K562 (cell line): ENCODE results near the gene TMEM164. TPM values are rescaled to one million over a fixed set of nuclear protein-coding genes. Genes with fewer than 3 reads are reported as not detected.

ENCODE experiments used
- ARID1B ChIP-seq: fragments of 450-650 bp; IDR thresholded peaks from 2 replicates; pipeline ENCODE4 v1.6.1; 2016; ENCODE audit warnings: antibody characterized with exemption, mild to moderate bottlenecking, inconsistent platforms
- BMI1 ChIP-seq: fragments of 150-350 bp; IDR thresholded peaks from 2 replicates; pipeline ENCODE4 v1.6.1; 2014; ENCODE audit warnings: low read length
- CHD4 ChIP-seq: fragments of 200-600 bp; sonication (generic); IDR thresholded peaks from 3 replicates; pipeline ENCODE4 v1.6.1; 2012; ENCODE audit warnings: low read depth, mild to moderate bottlenecking, mixed read lengths, low read length, inconsistent platforms; ENCODE audit not compliant: insufficient read depth, insufficient replicate concordance, poor library complexity, severe bottlenecking
- EWSR1 ChIP-seq: fragments of 450-650 bp; IDR thresholded peaks from 2 replicates; pipeline ENCODE4 v1.6.1; 2018; ENCODE audit warnings: borderline replicate concordance, mild to moderate bottlenecking, low read depth, moderate library complexity; ENCODE audit not compliant: partially characterized antibody
- JUND ChIP-seq, 2 experiments: IDR thresholded peaks; 2 replicates in 1 of 2; 3 replicates in 1 of 2; pipeline ENCODE4 v1.6.1; 2011; ENCODE audit warnings: borderline replicate concordance in 2 of 2, low read depth in 2 of 2, low read length in 2 of 2, improper control_type of control experiment in 1 of 2, missing biosample characterization in 1 of 2, missing genetic modification characterization in 1 of 2, missing genetic modification reagents in 1 of 2
- MAFF ChIP-seq: IDR thresholded peaks from 2 replicates; pipeline ENCODE4 v1.6.1; 2012; ENCODE audit warnings: low read length, improper control_type of control experiment
- MAFK ChIP-seq: IDR thresholded peaks from 2 replicates; pipeline ENCODE4 v1.6.1; 2011; ENCODE audit warnings: low read length, improper control_type of control experiment
- MAZ ChIP-seq, 2 experiments: fragments of 450-650 bp in 1 of 2; sonication (generic) in 1 of 2; formaldehyde crosslinking; IDR thresholded peaks in 1 of 2; conservative IDR thresholded peaks in 1 of 2; 2 replicates each; pipeline versions ENCODE4 v1.4.0 to v1.5.0; 2020; ENCODE audit warnings: mild to moderate bottlenecking in 1 of 2, missing genetic modification reagents in 1 of 2
- NFE2 ChIP-seq: IDR thresholded peaks from 2 replicates; pipeline ENCODE4 v1.6.1; 2014; ENCODE audit warnings: antibody characterized with exemption, low read depth
- RCOR1 ChIP-seq, 2 experiments: IDR thresholded peaks; 2 replicates each; pipeline ENCODE4 v1.6.1; 2012; ENCODE audit warnings: low read depth in 2 of 2, low read length in 2 of 2, borderline replicate concordance in 1 of 2, improper control_type of control experiment in 1 of 2
- STAT5A ChIP-seq: IDR thresholded peaks from 2 replicates; pipeline ENCODE4 v1.6.1; 2012; ENCODE audit warnings: low read length, inconsistent platforms, borderline replicate concordance
- STAT5B ChIP-seq: fragments of 250-450 bp; sonication (Bioruptor Pico); IDR thresholded peaks from 2 replicates; pipeline ENCODE4 v1.8.0; 2021; ENCODE audit warnings: mild to moderate bottlenecking, inconsistent platforms
- TSC22D4 ChIP-seq: fragments of 450-650 bp; IDR thresholded peaks from 2 replicates; pipeline ENCODE4 v1.6.1; 2016; ENCODE audit warnings: missing genetic modification characterization, missing biosample characterization, control low read depth
- U2AF1 ChIP-seq: fragments of 200-400 bp; formaldehyde crosslinking; optimal IDR thresholded peaks from 2 replicates; pipeline ENCODE3; 2017; ENCODE audit warnings: mild to moderate bottlenecking, low read depth, low read length, moderate library complexity
- ZNF134 ChIP-seq: fragments of 250-450 bp; sonication (Bioruptor Pico); conservative IDR thresholded peaks from 2 replicates; pipeline ENCODE4 v1.4.0; 2020
- ZNF57 ChIP-seq: fragments of 450-650 bp; formaldehyde crosslinking; IDR thresholded peaks from 2 replicates; pipeline ENCODE4 v1.4.0; 2020; ENCODE audit warnings: mild to moderate bottlenecking, moderate library complexity
- polyA plus RNA-seq, 8 experiments: library from polyadenylated mRNA; depleted of rRNA in 4 of 8; stranded (reverse) in 5 of 8; unstranded in 3 of 8; fragments of >200 nt; fragmentation: Nextera tagmentation in 2 of 8; fragmentation: Illumina TruSeq in 1 of 8; extraction: Ambion mirVana in 2 of 8; extraction: Trizol in 1 of 8; gene quantifications; 2 replicates each; pipeline versions ENCODE4 v1.2.1 to v1.2.3, GENCODE V29; 2011 to 2014; ENCODE audit warnings: inconsistent platforms in 1 of 8, missing spikeins in 1 of 8
- total RNA-seq, 7 experiments: library from RNA; depleted of rRNA in 6 of 7; stranded (reverse); fragments of >200 nt in 6 of 7; fragmentation: Illumina TruSeq in 2 of 7; extraction: Trizol in 2 of 7; gene quantifications; 2 replicates each; pipeline versions ENCODE4 v1.2.1 to v1.2.3, GENCODE V29; 2011 to 2021; ENCODE audit warnings: low replicate concordance in 1 of 7
- TF ChIP-seq, protein P1 (sequence below): fragments of 450-650 bp; IDR thresholded peaks from 2 replicates; pipeline ENCODE4 v1.7.1; 2018; ENCODE audit warnings: mild to moderate bottlenecking, low read depth; ENCODE audit not compliant: partially characterized antibody
- TF ChIP-seq, protein P2 (sequence below): sonication (generic); formaldehyde crosslinking; IDR thresholded peaks from 2 replicates; pipeline ENCODE4 v1.8.0; 2022; ENCODE audit warnings: missing genetic modification reagents, mild to moderate bottlenecking, borderline replicate concordance
- TF ChIP-seq, protein P3 (sequence below): fragments of 250-450 bp; sonication (Bioruptor Pico); IDR thresholded peaks from 2 replicates; pipeline ENCODE4 v1.5.1; 2021; ENCODE audit warnings: mild to moderate bottlenecking
- TF ChIP-seq, protein P4 (sequence below): sonication (generic); formaldehyde crosslinking; IDR thresholded peaks from 2 replicates; pipeline ENCODE4 v1.8.0; 2023; ENCODE audit warnings: mild to moderate bottlenecking, missing genetic modification reagents
- TF ChIP-seq, protein P5 (sequence below): fragments of 250-450 bp; sonication (Bioruptor Pico); IDR thresholded peaks from 2 replicates; pipeline ENCODE4 v1.8.0; 2021; ENCODE audit warnings: moderate library complexity, mild to moderate bottlenecking, inconsistent platforms

The TMEM164 gene
- total and polyA plus RNA-seq, 9 of the 15 experiments (the other 6 are each of a cell fraction or from before 2014, with no cell fraction given): 2.4 to 57.3 (median 23.1) TPM

DNA sequence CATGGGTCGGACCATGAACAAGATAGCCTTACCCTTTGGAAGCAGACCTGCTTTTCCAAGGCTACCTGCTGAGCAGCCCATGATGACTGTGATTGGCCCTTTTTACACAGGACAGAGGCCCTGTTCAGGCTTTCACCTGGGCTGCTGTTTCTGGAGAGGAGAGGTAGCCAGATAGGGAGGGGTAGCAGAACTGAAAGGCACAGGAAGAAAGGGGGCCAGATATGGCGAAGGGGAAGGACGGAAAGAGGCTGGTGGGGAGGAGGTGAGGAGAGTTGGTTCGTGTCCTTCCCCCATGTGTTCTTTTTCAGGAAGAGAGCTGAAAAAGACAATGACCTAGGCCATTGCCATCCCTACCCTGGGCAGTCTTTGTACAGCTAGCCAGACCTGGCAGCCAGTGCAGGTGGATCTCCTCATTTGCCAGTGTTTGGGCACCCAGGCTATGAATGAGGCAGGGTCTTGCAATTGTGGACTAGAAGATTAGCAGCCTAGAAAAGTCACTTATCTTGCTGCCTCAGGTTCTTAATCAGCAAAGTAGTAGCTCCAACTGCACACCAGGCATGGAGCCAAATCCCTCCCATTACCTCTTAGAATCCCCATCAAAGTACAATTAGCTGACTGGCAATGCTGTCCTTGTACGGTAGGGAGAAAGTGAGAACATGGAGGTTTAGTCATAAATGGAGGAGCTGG is 175.4 kb downstream of the TMEM164 start (continued):
- TF ChIP-seq JUND (IDR thresholded peaks at IDR 0.05; ENCODE audit: borderline replicate concordance, low read depth, low read length): peak; percentile 55; the same call in 1 of the 2 replicates
- TF ChIP-seq JUND (tag; IDR thresholded peaks at IDR 0.05; ENCODE audit: borderline replicate concordance, low read depth, low read length): peak; percentile 55; the same call in 1 of the 3 replicates
- TF ChIP-seq ZNF134 (CRISPR knock-in tag): no peak
- peak; percentile 68 for TF ChIP-seq NFE2
- no peak for TF ChIP-seq ZNF57 (CRISPR knock-in tag)
- TF ChIP-seq, protein P1, sequence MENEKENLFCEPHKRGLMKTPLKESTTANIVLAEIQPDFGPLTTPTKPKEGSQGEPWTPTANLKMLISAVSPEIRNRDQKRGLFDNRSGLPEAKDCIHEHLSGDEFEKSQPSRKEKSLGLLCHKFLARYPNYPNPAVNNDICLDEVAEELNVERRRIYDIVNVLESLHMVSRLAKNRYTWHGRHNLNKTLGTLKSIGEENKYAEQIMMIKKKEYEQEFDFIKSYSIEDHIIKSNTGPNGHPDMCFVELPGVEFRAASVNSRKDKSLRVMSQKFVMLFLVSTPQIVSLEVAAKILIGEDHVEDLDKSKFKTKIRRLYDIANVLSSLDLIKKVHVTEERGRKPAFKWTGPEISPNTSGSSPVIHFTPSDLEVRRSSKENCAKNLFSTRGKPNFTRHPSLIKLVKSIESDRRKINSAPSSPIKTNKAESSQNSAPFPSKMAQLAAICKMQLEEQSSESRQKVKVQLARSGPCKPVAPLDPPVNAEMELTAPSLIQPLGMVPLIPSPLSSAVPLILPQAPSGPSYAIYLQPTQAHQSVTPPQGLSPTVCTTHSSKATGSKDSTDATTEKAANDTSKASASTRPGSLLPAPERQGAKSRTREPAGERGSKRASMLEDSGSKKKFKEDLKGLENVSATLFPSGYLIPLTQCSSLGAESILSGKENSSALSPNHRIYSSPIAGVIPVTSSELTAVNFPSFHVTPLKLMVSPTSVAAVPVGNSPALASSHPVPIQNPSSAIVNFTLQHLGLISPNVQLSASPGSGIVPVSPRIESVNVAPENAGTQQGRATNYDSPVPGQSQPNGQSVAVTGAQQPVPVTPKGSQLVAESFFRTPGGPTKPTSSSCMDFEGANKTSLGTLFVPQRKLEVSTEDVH: no peak
- peak in 1 of 2 experiments; percentile 79; a peak in 2 of 4 replicates for TF ChIP-seq RCOR1 (IDR thresholded peaks at IDR 0.05; ENCODE audit: borderline replicate concordance in 1 of 2, low read depth in 2 of 2, low read length in 2 of 2)
- TF ChIP-seq U2AF1: no peak
- TF ChIP-seq BMI1: no peak
- TF ChIP-seq MAZ (CRISPR knock-in tag; conservative IDR thresholded peaks at IDR 0.05 in 1 of 2, IDR thresholded peaks at IDR 0.05 in 1 of 2): peak in 1 of 2 experiments; percentile 65; a peak in 1 of 4 replicates
- TF ChIP-seq STAT5B (CRISPR knock-in tag): no peak
- TF ChIP-seq, protein P2, sequence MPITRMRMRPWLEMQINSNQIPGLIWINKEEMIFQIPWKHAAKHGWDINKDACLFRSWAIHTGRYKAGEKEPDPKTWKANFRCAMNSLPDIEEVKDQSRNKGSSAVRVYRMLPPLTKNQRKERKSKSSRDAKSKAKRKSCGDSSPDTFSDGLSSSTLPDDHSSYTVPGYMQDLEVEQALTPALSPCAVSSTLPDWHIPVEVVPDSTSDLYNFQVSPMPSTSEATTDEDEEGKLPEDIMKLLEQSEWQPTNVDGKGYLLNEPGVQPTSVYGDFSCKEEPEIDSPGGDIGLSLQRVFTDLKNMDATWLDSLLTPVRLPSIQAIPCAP: no peak
- TF ChIP-seq EWSR1: no peak
- TF ChIP-seq CHD4: no peak
- TF ChIP-seq STAT5A: peak; percentile 91
- TF ChIP-seq MAFF: peak; percentile 64
- peak; percentile 97 for TF ChIP-seq ARID1B
- peak; percentile 72 for TF ChIP-seq MAFK
- TF ChIP-seq, protein P3, sequence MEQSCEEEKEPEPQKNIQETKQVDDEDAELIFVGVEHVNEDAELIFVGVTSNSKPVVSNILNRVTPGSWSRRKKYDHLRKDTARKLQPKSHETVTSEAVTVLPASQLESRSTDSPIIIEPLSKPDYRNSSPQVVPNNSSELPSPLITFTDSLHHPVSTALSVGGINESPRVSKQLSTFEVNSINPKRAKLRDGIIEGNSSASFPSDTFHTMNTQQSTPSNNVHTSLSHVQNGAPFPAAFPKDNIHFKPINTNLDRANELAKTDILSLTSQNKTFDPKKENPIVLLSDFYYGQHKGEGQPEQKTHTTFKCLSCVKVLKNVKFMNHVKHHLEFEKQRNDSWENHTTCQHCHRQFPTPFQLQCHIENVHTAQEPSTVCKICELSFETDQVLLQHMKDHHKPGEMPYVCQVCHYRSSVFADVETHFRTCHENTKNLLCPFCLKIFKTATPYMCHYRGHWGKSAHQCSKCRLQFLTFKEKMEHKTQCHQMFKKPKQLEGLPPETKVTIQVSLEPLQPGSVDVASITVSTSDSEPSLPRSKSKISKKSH (CRISPR knock-in tag): no peak
- TF ChIP-seq, protein P4, sequence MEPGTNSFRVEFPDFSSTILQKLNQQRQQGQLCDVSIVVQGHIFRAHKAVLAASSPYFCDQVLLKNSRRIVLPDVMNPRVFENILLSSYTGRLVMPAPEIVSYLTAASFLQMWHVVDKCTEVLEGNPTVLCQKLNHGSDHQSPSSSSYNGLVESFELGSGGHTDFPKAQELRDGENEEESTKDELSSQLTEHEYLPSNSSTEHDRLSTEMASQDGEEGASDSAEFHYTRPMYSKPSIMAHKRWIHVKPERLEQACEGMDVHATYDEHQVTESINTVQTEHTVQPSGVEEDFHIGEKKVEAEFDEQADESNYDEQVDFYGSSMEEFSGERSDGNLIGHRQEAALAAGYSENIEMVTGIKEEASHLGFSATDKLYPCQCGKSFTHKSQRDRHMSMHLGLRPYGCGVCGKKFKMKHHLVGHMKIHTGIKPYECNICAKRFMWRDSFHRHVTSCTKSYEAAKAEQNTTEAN (CRISPR knock-in tag): no peak
- TF ChIP-seq, protein P5, sequence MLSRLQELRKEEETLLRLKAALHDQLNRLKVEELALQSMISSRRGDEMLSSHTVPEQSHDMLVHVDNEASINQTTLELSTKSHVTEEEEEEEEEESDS (CRISPR knock-in tag): no peak
- no peak for TF ChIP-seq TSC22D4 (tag)
